Natural killer cell (primary cell): ENCODE results near the gene ERBB2. TPM values are rescaled to one million over a fixed set of nuclear protein-coding genes. Genes with fewer than 3 reads are reported as not detected.

Experiments used
- ATAC-seq, 3 donors: fragments of 150-1000 bp in 2 of 3; fragments of 200-7000 bp in 1 of 3; cut with Tn5 transposase; 1 replicate in 1 of 3; 2 replicates in 2 of 3; pipeline ENCODE4 v1.10.0; 2021; ENCODE audit warnings: mild to moderate bottlenecking in 2 of 3, moderate library complexity in 2 of 3
- DNase-seq, 2 donors: peaks; one replicate each; pipeline versions ENCODE4 v3.0.0 to v3.0.0-alpha.2; 2013 to 2021; ENCODE audit warnings: mixed read lengths in 1 of 2
- H3K27ac ChIP-seq: one replicate; pipeline ENCODE4 v1.5.1; 2013; ENCODE audit warnings: mild to moderate bottlenecking, low read length
- H3K27me3 ChIP-seq: one replicate; pipeline ENCODE4 v1.6.1; 2013; ENCODE audit warnings: low read length; ENCODE audit not compliant: control insufficient read depth, insufficient read depth
- H3K36me3 ChIP-seq: one replicate; pipeline ENCODE4 v1.6.1; 2013; ENCODE audit warnings: low read length; ENCODE audit not compliant: control insufficient read depth, insufficient read depth
- H3K4me1 ChIP-seq: one replicate; pipeline ENCODE4 v1.6.1; 2013; ENCODE audit warnings: low read length; ENCODE audit not compliant: control insufficient read depth, insufficient read depth
- H3K4me3 ChIP-seq: one replicate; pipeline ENCODE4 v1.5.1; 2013; ENCODE audit warnings: low read length
- H3K9me3 ChIP-seq: one replicate; pipeline ENCODE4 v1.6.1; 2013; ENCODE audit warnings: low read length; ENCODE audit not compliant: control insufficient read depth, insufficient read depth
- H3K27ac Mint-ChIP-seq, 2 donors: one replicate each; pipeline ENCODE4 v1.8.0; 2022; ENCODE audit warnings: mild to moderate bottlenecking in 2 of 2, mixed read lengths in 2 of 2, moderate library complexity in 1 of 2
- H3K27me3 Mint-ChIP-seq, 2 donors: one replicate each; pipeline ENCODE4 v1.8.0; 2022; ENCODE audit warnings: low read depth in 2 of 2, mixed read lengths in 2 of 2
- H3K36me3 Mint-ChIP-seq: one replicate; pipeline ENCODE4 v1.8.0; 2022; ENCODE audit warnings: mixed read lengths
- H3K4me1 Mint-ChIP-seq, 2 donors: one replicate each; pipeline ENCODE4 v1.8.0; 2022; ENCODE audit warnings: mixed read lengths in 2 of 2
- H3K4me3 Mint-ChIP-seq: one replicate; pipeline ENCODE4 v1.8.0; 2022; ENCODE audit warnings: mild to moderate bottlenecking, moderate library complexity, mixed read lengths
- H3K9me3 Mint-ChIP-seq, 2 donors: one replicate each; pipeline ENCODE4 v1.8.0; 2022; ENCODE audit warnings: mixed read lengths in 2 of 2
- WGBS: methylation state at CpG from one replicate; pipeline ENCODE4 v1.1.7; 2013; ENCODE audit warnings: missing lambda C conversion rate; ENCODE audit not compliant: insufficient coverage; 5-methylcytosine and 5-hydroxymethylcytosine counted together
- intact Hi-C: fragments of 100-400 bp; cut with micrococcal nuclease; formaldehyde crosslinking; loops from one replicate; pipeline ENCODE4 v1.14.2; 2022
- total RNA-seq, 4 donors: library from RNA; stranded (reverse); fragments of 120-200 nt in 1 of 4; gene quantifications; one replicate each; pipeline versions ENCODE4 v1.2.3 to v1.2.4, GENCODE V29; 2013 to 2022
- TF ChIP-seq, protein P1 (sequence below): fragments of 200-600 bp; IDR thresholded peaks from one replicate; pipeline ENCODE4 v1.8.0; 2022; ENCODE audit warnings: antibody characterized with exemption

ERBB2 gene
- total RNA-seq, 3 donors from 2014 or later (not counting 1 experiment from before 2014, with no cell fraction given): 77.6 to 115 (median 82.1) TPM

DNA sequence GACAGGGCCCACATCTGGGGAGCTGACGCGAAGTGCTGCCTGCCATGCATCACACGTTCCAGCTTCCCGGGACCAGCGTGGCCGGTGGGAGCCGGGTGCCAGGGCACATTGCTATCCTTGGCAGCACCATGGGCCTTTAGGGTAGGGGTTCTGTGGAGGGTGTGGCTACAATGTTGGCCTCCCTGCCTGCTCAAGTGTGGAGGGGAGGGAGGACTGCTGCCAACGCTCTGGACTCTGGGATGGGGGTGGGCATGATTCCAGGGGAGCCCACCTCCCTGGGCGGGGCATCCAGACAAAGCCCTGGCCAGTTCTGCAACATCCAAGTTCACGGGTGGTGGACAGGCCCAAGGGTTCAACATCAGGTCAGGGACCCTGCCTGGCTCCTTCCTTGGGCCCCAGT lies 51.8 kb downstream of the ERBB2 start:
- Histone ChIP-seq H3K9me3 (no peaks in the 10 kb centered on the region), H3K27me3 (no peaks in the 10 kb centered on the region), H3K4me1 (peaks cover 43% of the 10 kb centered on the region), H3K4me3 (no peak overlapping the region), H3K27ac (no peak overlapping the region), H3K36me3 (no peaks in the 10 kb centered on the region)
- no peaks in the 10 kb centered on the region for H3K36me3 Mint-ChIP-seq
- DNase-seq: no peak
- WGBS: 94% methylated on average over 10 of the region's 10 CpGs
- peaks cover 30 to 31% of the 10 kb centered on the region in 2 donors for H3K4me1 Mint-ChIP-seq
- no peak overlapping the region for H3K4me3 Mint-ChIP-seq
- TF ChIP-seq, protein P1, sequence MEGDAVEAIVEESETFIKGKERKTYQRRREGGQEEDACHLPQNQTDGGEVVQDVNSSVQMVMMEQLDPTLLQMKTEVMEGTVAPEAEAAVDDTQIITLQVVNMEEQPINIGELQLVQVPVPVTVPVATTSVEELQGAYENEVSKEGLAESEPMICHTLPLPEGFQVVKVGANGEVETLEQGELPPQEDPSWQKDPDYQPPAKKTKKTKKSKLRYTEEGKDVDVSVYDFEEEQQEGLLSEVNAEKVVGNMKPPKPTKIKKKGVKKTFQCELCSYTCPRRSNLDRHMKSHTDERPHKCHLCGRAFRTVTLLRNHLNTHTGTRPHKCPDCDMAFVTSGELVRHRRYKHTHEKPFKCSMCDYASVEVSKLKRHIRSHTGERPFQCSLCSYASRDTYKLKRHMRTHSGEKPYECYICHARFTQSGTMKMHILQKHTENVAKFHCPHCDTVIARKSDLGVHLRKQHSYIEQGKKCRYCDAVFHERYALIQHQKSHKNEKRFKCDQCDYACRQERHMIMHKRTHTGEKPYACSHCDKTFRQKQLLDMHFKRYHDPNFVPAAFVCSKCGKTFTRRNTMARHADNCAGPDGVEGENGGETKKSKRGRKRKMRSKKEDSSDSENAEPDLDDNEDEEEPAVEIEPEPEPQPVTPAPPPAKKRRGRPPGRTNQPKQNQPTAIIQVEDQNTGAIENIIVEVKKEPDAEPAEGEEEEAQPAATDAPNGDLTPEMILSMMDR: no peak
- H3K27ac Mint-ChIP-seq: no peak overlapping the region
- ATAC-seq: no peak
- intact Hi-C loops: loop anchor here (5.0 kb wide), 2 partner anchors 114 to 204 kb away; partner anchors contain the start of gene STARD3
- H3K9me3 Mint-ChIP-seq: no peaks in the 10 kb centered on the region
- H3K27me3 Mint-ChIP-seq: no peaks in the 10 kb centered on the region

DNA sequence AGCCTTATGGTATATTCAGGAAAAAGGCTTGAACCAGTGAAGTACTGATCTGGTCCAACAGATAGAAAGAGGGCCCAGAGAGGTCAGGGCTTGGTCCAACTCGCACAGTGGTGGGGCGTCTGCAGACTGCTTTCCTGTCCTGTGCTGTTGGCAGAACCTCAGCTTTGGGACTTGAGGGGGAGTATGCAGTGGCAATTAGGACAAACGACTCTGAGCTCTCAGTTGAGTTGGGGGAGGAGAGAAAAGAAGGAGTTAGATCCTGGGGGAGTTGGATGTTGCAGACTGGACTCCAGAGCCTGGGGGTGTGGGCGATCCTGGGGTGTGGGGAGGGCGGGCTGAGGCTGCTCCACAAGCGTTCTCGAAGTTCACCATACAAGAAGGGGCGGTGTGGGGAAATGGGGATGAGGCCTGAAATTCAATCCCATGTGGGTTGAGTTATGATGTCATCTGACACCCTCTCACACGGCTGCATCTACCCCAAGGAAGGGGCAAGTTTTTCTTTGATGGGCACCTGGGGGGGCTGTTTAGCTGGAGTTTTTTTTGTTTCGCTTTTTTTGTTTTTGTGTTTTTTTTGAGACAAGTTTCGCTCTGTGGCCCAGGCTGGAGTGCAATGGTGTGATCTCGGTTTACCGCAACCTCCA lies 52.5 kb downstream of the ERBB2 start:
- TF ChIP-seq, protein P1: no peak
- peak in 1 of 2 donors; percentile 39 for DNase-seq
- Histone ChIP-seq H3K4me1 (peaks cover 50% of the 10 kb centered on the region), H3K9me3 (no peaks in the 10 kb centered on the region), H3K27ac (no peak overlapping the region), H3K27me3 (no peaks in the 10 kb centered on the region), H3K4me3 (no peak overlapping the region), H3K36me3 (no peaks in the 10 kb centered on the region)
- H3K36me3 Mint-ChIP-seq: no peaks in the 10 kb centered on the region
- intact Hi-C loops: loop anchor here (5.0 kb wide), 2 partner anchors 115 to 205 kb away; partner anchors contain the start of gene STARD3
- WGBS: 91% methylated on average over 13 of the region's 13 CpGs
- no peaks in the 10 kb centered on the region for H3K27me3 Mint-ChIP-seq
- H3K9me3 Mint-ChIP-seq: no peaks in the 10 kb centered on the region
- peak overlapping the region; percentile 69 for H3K4me3 Mint-ChIP-seq
- peaks cover 37 to 38% of the 10 kb centered on the region in 2 donors for H3K4me1 Mint-ChIP-seq
- ATAC-seq: no peak
- H3K27ac Mint-ChIP-seq: peak overlapping the region; percentile 94 to 99

DNA sequence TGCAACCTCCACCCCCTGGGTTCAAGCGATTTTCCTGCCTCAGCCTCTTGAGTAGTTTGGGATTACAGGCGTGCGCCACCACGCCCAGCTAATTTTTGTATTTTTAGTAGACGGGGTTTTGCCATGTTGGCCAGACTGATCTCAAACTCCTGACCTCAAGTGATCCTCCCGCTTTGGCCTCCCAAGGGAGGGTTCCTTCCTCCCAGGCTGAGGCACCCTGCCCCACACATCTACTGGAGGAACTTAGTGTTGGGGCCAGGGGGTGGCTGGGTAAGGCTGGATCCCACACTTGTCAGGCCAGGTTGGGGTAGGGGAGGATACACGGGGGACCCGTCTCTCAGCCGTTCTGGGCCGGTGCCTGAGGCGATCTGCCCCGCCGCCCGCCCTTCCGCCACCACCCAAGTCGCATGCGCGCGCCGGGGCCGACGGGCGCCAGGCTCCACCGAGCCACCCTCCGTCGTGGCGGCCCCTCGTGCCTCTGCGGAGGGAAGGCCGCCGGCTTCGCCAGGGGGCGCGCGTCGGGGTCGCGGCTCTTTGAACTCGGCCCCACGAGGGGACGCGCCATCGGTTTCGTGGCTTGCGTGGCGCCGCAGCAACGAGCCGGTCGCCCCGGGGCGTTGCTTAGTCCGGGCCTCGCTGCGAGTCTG lies 53.8 kb downstream of the ERBB2 start:
- Histone ChIP-seq H3K4me1 (peaks cover 63% of the 10 kb centered on the region), H3K36me3 (no peaks in the 10 kb centered on the region), H3K27ac (peak overlapping the region; percentile 91), H3K27me3 (no peaks in the 10 kb centered on the region), H3K9me3 (no peaks in the 10 kb centered on the region), H3K4me3 (peak overlapping the region; percentile 37)
- intact Hi-C loops: loop anchor here (1.0 to 5.0 kb wide), 6 partner anchors 60 to 227 kb away; partner anchors contain the start of genes IKZF3, PSMD3 and STARD3
- Mint-ChIP-seq H3K27me3 (no peaks in the 10 kb centered on the region), H3K4me1 (peaks cover 50 to 51% of the 10 kb centered on the region in 2 donors), H3K36me3 (no peaks in the 10 kb centered on the region), H3K27ac (peak overlapping the region; percentile 94 to 99), H3K9me3 (no peaks in the 10 kb centered on the region), H3K4me3 (peak overlapping the region; percentile 84)
- 2% methylated on average over 54 of the region's 55 CpGs for WGBS
- ATAC-seq (peak; percentile 9 to 33 (median 30)), DNase-seq (peak in 1 of 2 donors; percentile 89)
- TF ChIP-seq, protein P1: no peak
